HepG2 (cell line): Measurements from ENCODE around the gene ZNF627. TPM values are rescaled to one million over a fixed set of nuclear protein-coding genes. Genes with fewer than 3 reads are reported as not detected.

Experiments used
- ATF6 ChIP-seq: sonication (generic); formaldehyde crosslinking; conservative IDR thresholded peaks from 2 replicates; pipeline ENCODE4 v1.4.0; 2020; ENCODE audit warnings: missing genetic modification reagents
- GLMP ChIP-seq: sonication (generic); formaldehyde crosslinking; IDR thresholded peaks from 2 replicates; pipeline ENCODE4 v1.9.0; 2021; ENCODE audit warnings: missing genetic modification reagents, mild to moderate bottlenecking, borderline replicate concordance
- HDAC6 ChIP-seq: fragments of 200-600 bp; sonication (generic); IDR thresholded peaks from 2 replicates; pipeline ENCODE4 v1.7.0; 2017; ENCODE audit warnings: mild to moderate bottlenecking, antibody characterized with exemption, low read length, low read depth
- HNF1A ChIP-seq, 2 experiments: sonication (generic) in 1 of 2; formaldehyde crosslinking in 1 of 2; IDR thresholded peaks; 2 replicates each; pipeline versions ENCODE4 v1.4.0 to v1.6.1; 2016 to 2020; ENCODE audit warnings: borderline replicate concordance in 1 of 2, low read depth in 1 of 2, mild to moderate bottlenecking in 1 of 2, missing genetic modification reagents in 1 of 2
- RNF2 ChIP-seq: fragments of 450-650 bp; conservative IDR thresholded peaks from 2 replicates; pipeline ENCODE4 v1.6.1; 2016; ENCODE audit warnings: low read depth
- STAT5B ChIP-seq: sonication (generic); formaldehyde crosslinking; IDR thresholded peaks from 2 replicates; pipeline ENCODE4 v1.4.0; 2020; ENCODE audit warnings: missing genetic modification reagents
- TEAD2 ChIP-seq: sonication (generic); formaldehyde crosslinking; IDR thresholded peaks from 2 replicates; pipeline ENCODE4 v1.9.0; 2021; ENCODE audit warnings: missing genetic modification reagents
- TRAFD1 ChIP-seq: sonication (generic); formaldehyde crosslinking; IDR thresholded peaks from 2 replicates; pipeline ENCODE4 v1.5.1; 2020; ENCODE audit warnings: missing genetic modification reagents, mild to moderate bottlenecking, borderline replicate concordance
- ZNF292 ChIP-seq: sonication (generic); formaldehyde crosslinking; IDR thresholded peaks from 2 replicates; pipeline ENCODE4 v1.8.1; 2022; ENCODE audit warnings: mild to moderate bottlenecking, low read depth, missing genetic modification reagents, borderline replicate concordance
- ZNF580 ChIP-seq: IDR thresholded peaks from 2 replicates; pipeline ENCODE4 v1.6.1; 2016; ENCODE audit warnings: low read depth, borderline replicate concordance
- polyA plus RNA-seq, 8 experiments: library from polyadenylated mRNA; depleted of rRNA in 3 of 8; stranded (reverse) in 7 of 8; unstranded in 1 of 8; fragments of >200 nt; fragmentation: Illumina TruSeq in 4 of 8; extraction: Trizol in 4 of 8; gene quantifications; 2 replicates each; pipeline versions ENCODE4 v1.2.1 to v1.2.3, GENCODE V29; 2011 to 2016; ENCODE audit warnings: low read depth in 4 of 8, missing spikeins in 1 of 8, mixed read lengths in 1 of 8; ENCODE audit not compliant: insufficient read depth in 1 of 8
- total RNA-seq, 5 experiments: library from RNA; depleted of rRNA; stranded (reverse); fragments of >200 nt; fragmentation: Illumina TruSeq; extraction: Trizol; gene quantifications; 2 replicates each; pipeline ENCODE4 v1.2.3, GENCODE V29; 2016; ENCODE audit warnings: low read depth in 1 of 5
- TF ChIP-seq, protein P1 (sequence below): sonication (generic); formaldehyde crosslinking; IDR thresholded peaks from 2 replicates; pipeline ENCODE4 v1.4.0; 2020; ENCODE audit warnings: missing genetic modification reagents, mild to moderate bottlenecking, borderline replicate concordance
- TF ChIP-seq, protein P2 (sequence below): sonication (generic); formaldehyde crosslinking; IDR thresholded peaks from 2 replicates; pipeline ENCODE4 v1.4.0; 2020; ENCODE audit warnings: mild to moderate bottlenecking, missing genetic modification reagents, borderline replicate concordance

Gene ZNF627
- total and polyA plus RNA-seq, 2 of the 13 experiments (the other 11 are each of a cell fraction or from before 2014, with no cell fraction given): 4.2 to 12.7 TPM

DNA sequence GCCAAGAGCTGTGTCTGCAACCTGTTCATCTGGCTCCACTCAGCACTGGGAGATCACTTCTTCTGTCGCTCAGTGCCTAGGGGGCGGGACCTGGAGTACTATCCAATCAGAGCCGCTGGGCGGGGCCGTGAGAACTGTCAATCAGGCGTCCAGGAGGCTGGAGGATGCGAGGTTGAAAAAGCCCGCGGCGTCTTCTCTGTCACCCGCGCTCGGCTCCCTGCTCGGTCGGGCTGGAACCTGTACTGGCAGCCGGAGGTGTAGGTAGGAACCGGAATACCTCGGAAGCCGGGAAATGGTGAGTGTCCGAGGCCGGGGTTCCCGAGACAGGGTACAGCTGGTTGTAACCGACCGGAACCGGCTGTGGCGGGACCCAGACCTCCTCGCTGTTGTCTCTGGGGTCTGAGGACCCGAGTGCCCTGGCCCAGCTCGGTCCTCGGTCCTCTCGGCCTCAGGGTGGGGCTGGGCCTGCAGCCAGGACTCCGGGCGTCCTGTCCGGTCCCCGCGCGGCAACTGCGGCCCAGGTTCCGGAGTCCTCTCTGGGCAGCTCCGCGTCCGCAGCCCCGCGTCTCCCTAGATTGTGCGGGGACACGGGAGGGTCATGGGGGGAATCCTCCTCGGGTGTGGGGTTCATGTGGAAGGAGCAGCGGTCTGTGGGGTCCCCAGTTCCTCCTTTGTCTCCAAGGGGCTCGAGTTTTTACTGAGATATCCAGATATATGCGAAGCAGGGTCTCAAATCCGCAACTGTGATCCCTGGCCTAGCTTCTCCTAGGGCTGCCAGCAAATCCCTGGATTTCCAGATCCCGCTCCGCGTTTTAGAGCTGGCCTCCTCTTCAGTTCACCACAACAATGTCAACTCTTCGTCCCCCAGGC, 42.6 kb downstream of the ZNF627 start (continued):
- TF ChIP-seq HNF1A (IDR thresholded peaks at IDR 0.05; ENCODE audit: low read depth) (no peak), HNF1A (CRISPR knock-in tag; IDR thresholded peaks at IDR 0.05; ENCODE audit: borderline replicate concordance) (no peak), STAT5B (CRISPR knock-in tag) (no peak), TEAD2 (CRISPR knock-in tag) (no peak), RNF2 (no peak), ZNF580 (CRISPR knock-in tag) (no peak), ATF6 (CRISPR knock-in tag) (no peak), HDAC6 (no peak), TRAFD1 (CRISPR knock-in tag) (no peak), ZNF292 (CRISPR knock-in tag) (no peak), GLMP (no peak)
- TF ChIP-seq, protein P1, sequence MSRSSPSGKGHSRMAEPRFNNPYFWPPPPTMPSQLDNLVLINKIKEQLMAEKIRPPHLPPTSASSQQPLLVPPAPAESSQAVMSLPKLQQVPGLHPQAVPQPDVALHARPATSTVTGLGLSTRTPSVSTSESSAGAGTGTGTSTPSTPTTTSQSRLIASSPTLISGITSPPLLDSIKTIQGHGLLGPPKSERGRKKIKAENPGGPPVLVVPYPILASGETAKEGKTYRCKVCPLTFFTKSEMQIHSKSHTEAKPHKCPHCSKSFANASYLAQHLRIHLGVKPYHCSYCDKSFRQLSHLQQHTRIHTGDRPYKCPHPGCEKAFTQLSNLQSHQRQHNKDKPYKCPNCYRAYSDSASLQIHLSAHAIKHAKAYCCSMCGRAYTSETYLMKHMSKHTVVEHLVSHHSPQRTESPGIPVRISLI: no peak
- TF ChIP-seq, protein P2, sequence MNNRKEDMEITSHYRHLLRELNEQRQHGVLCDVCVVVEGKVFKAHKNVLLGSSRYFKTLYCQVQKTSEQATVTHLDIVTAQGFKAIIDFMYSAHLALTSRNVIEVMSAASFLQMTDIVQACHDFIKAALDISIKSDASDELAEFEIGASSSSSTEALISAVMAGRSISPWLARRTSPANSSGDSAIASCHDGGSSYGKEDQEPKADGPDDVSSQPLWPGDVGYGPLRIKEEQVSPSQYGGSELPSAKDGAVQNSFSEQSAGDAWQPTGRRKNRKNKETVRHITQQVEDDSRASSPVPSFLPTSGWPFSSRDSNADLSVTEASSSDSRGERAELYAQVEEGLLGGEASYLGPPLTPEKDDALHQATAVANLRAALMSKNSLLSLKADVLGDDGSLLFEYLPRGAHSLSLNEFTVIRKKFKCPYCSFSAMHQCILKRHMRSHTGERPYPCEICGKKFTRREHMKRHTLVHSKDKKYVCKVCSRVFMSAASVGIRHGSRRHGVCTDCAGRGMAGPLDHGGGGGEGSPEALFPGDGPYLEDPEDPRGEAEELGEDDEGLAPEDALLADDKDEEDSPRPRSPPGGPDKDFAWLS (CRISPR knock-in tag): no peak
